H4 (cell line): ENCODE measurements around the gene ARID2. TPM values are rescaled to one million over a fixed set of nuclear protein-coding genes. Genes with fewer than 3 reads are reported as not detected.

ENCODE experiments used
- DNase-seq: peaks from one replicate; pipeline ENCODE4 v3.0.0-alpha.2; 2015; ENCODE audit warnings: low spot score
- total RNA-seq: library from RNA; depleted of rRNA; stranded (reverse); fragments of >200 nt; shearing (Covaris generic); gene quantifications from 2 replicates; pipeline ENCODE4 v1.2.3, GENCODE V29; 2014

The ARID2 gene
- total RNA-seq, 1 experiment from 2014 or later: 12.1 TPM

GRCh38 chr12:45763381-45763780, 33.9 kb downstream of the ARID2 start:
- DNase-seq: no peak

GRCh38 chr12:45768194-45768593, 38.7 kb downstream of the ARID2 start:
- no peak for DNase-seq

- no peak for DNase-seq
These were observed 44.2 kb downstream of the ARID2 start for GRCh38 chr12:45773747-45774146.

- no peak for DNase-seq
These were observed 45.1 kb downstream of the ARID2 start for GRCh38 chr12:45774508-45775162.

- no peak for DNase-seq
These were observed 46.0 kb downstream of the ARID2 start for GRCh38 chr12:45775465-45775864.

- DNase-seq: no peak
These were observed 46.5 kb downstream of the ARID2 start for GRCh38 chr12:45775964-45776363.

- no peak for DNase-seq
These were observed 50.4 kb downstream of the ARID2 start for GRCh38 chr12:45779936-45780335.

GRCh38 chr12:45781080-45781479, 51.6 kb downstream of the ARID2 start:
- no peak for DNase-seq

- no peak for DNase-seq
These were observed 55.8 kb downstream of the ARID2 start for GRCh38 chr12:45785315-45785714.

GRCh38 chr12:45789025-45789424, 59.5 kb downstream of the ARID2 start:
- DNase-seq: no peak

GRCh38 chr12:45794422-45794821, 64.9 kb downstream of the ARID2 start:
- DNase-seq: no peak

- no peak for DNase-seq
These were observed 72.1 kb downstream of the ARID2 start for GRCh38 chr12:45801625-45802024.

GRCh38 chr12:45803111-45803510, 73.6 kb downstream of the ARID2 start:
- DNase-seq: no peak

GRCh38 chr12:45816652-45817051, 87.1 kb downstream of the ARID2 start:
- DNase-seq: no peak

GRCh38 chr12:45827974-45828373, 98.5 kb downstream of the ARID2 start:
- DNase-seq: no peak

GRCh38 chr12:45828402-45828801, 98.9 kb downstream of the ARID2 start:
- DNase-seq: no peak

GRCh38 chr12:45831590-45831989, 102.1 kb downstream of the ARID2 start:
- DNase-seq: no peak

- no peak for DNase-seq
These were observed 103.9 kb downstream of the ARID2 start for GRCh38 chr12:45833401-45833800.

- DNase-seq: no peak
These were observed 105.3 kb downstream of the ARID2 start for GRCh38 chr12:45834809-45835208.

- DNase-seq: no peak
These were observed 110.4 kb downstream of the ARID2 start for GRCh38 chr12:45839917-45840316.

- DNase-seq: no peak
These were observed 119.8 kb downstream of the ARID2 start for GRCh38 chr12:45849289-45849688.

- DNase-seq: no peak
These were observed 120.8 kb downstream of the ARID2 start for GRCh38 chr12:45850302-45850701.

GRCh38 chr12:45852508-45852907, 123.0 kb downstream of the ARID2 start:
- DNase-seq: no peak

- DNase-seq: no peak
These were observed 124.0 kb downstream of the ARID2 start for GRCh38 chr12:45853550-45853949.
